ENCODE data around the gene PRELP. TPM values are rescaled to one million over a fixed set of nuclear protein-coding genes. Genes with fewer than 3 reads are reported as not detected.

Gene PRELP
- total RNA-seq, 1 experiment from 2014 or later = 0.07 TPM

- DNase-seq = no peak
- TF ChIP-seq CTCF (conservative IDR thresholded peaks at IDR 0.05) = no peak
- Histone ChIP-seq H2AK5ac (ENCODE audit: insufficient read length, low read length) (no peak overlapping the region), H2BK12ac (ENCODE audit: insufficient read length, low read depth, low read length) (peak overlapping the region; percentile 4), H3K27me3 (ENCODE audit: insufficient read depth, low read length) (peaks cover 15% of the 10 kb centered on the region; the same call in 1 of the 2 replicates), H3K18ac (ENCODE audit: insufficient read length, low read depth, low read length) (no peak overlapping the region), H3K79me1 (ENCODE audit: insufficient read depth, low read depth, low read length, poor library complexity, severe bottlenecking) (no peaks in the 10 kb centered on the region), H3K23ac (ENCODE audit: insufficient read length, low read depth, low read length) (no peak overlapping the region), H3K4me2 (ENCODE audit: insufficient read depth, insufficient read length, low read length) (peak overlapping the region; percentile 58), H3K14ac (ENCODE audit: insufficient read depth, low read length) (peak overlapping the region; percentile 36; the same call in 1 of the 2 replicates), H2AFZ (ENCODE audit: low read length) (no peak overlapping the region), H4K91ac (ENCODE audit: insufficient read length, low read depth, low read length) (no peak overlapping the region), H3K27ac (ENCODE audit: insufficient read length, low read depth, low read length) (no peak overlapping the region), H2BK5ac (ENCODE audit: insufficient read length, low read length) (no peak overlapping the region), H2BK15ac (ENCODE audit: low read depth, low read length) (no peak overlapping the region), H4K8ac (replicated peaks; ENCODE audit: insufficient read length, low read depth, low read length) (no peak overlapping the region), H3K23me2 (ENCODE audit: insufficient read length, low read depth, low read length, poor library complexity, severe bottlenecking) (peaks cover 7% of the 10 kb centered on the region), H4K5ac (ENCODE audit: insufficient read length, low read depth, low read length) (no peak overlapping the region), H3K9ac (ENCODE audit: extremely low read depth, insufficient read length, low read length) (no peak overlapping the region), H3T11ph (ENCODE audit: low read length) (no peak overlapping the region), H3K79me2 (ENCODE audit: insufficient read depth, low read length) (no peaks in the 10 kb centered on the region), H2BK20ac (ENCODE audit: low read depth, low read length, poor library complexity, severe bottlenecking) (no peak overlapping the region), H3K4me1 (ENCODE audit: insufficient read depth, low read length) (peaks cover 20% of the 10 kb centered on the region; the same call in 1 of the 2 replicates), H3K9me3 (ENCODE audit: control insufficient read depth, low read depth, low read length) (no peaks in the 10 kb centered on the region), H3K56ac (ENCODE audit: insufficient read length, low read depth, low read length) (no peak overlapping the region), H2BK120ac (ENCODE audit: low read depth, low read length, poor library complexity, severe bottlenecking) (no peak overlapping the region), H3K4ac (ENCODE audit: low read depth, low read length) (no peak overlapping the region), H4K20me1 (ENCODE audit: control insufficient read depth, insufficient read depth, insufficient read length) (no peaks in the 10 kb centered on the region)
- H3K27me3 Mint-ChIP-seq (ENCODE audit: low read depth) = peaks cover 87% of the 10 kb centered on the region
- H3K27ac Mint-ChIP-seq = peak overlapping the region in 1 of 3 experiments; percentile 50; a peak in 2 of 7 replicates
- peak overlapping the region; percentile 47 to 72; a peak in 4 of 5 replicates for H3K4me3 Mint-ChIP-seq
- WGBS (ENCODE audit: extremely low coverage, insufficient read length, low lambda C conversion rate) = no CpG with 5 or more reads among the region's 7 CpGs
- H3K9me3 Mint-ChIP-seq = peaks cover 0 to 6% of the 10 kb centered on the region in 2 experiments; a peak in 2 of 5 replicates
- H3K36me3 Mint-ChIP-seq (ENCODE audit: insufficient read depth in 1 of 3, low read depth in 3 of 3) = no peaks in the 10 kb centered on the region
- H3K4me1 Mint-ChIP-seq = peaks cover 78 to 83% of the 10 kb centered on the region in 2 experiments
Measured at GRCh38 chr1:203518541-203518940, 42.9 kb downstream of the PRELP start.

Measured in H9 (cell line).